Body of pancreas (tissue), 4 donors: Measurements from ENCODE around the gene SLC2A4RG. TPM values are rescaled to one million over a fixed set of nuclear protein-coding genes. Genes with fewer than 3 reads are reported as not detected.

Source experiments
- ATAC-seq: fragments of 150-250 bp; one replicate; pipeline ENCODE4 v1.9.1; 2016
- DNase-seq, 4 donors: peaks; one replicate each; pipeline ENCODE4 v3.0.0-alpha.2; 2019
- H3K27ac ChIP-seq, 4 donors: fragments of 200-600 bp; sonication (generic); 1 replicate in 3 of 4; 2 replicates in 1 of 4; pipeline versions ENCODE4 v1.5.1 to v1.6.1; 2016 to 2019; ENCODE audit warnings: mild to moderate bottlenecking in 1 of 4, mixed read lengths in 1 of 4, moderate library complexity in 1 of 4
- H3K27me3 ChIP-seq, 2 donors: fragments of 200-600 bp; sonication (generic); one replicate each; pipeline ENCODE4 v1.6.0; 2016; ENCODE audit warnings: mild to moderate bottlenecking in 1 of 2
- H3K36me3 ChIP-seq, 2 donors: fragments of 200-600 bp; sonication (generic); replicated peaks in 1 of 2; 2 replicates each; pipeline ENCODE4 v1.5.1; 2016; ENCODE audit warnings: low read depth in 2 of 2; ENCODE audit not compliant: insufficient read depth in 1 of 2
- H3K4me1 ChIP-seq: fragments of 200-600 bp; sonication (generic); one replicate; pipeline ENCODE4 v1.6.0; 2016
- H3K4me3 ChIP-seq, 2 donors: fragments of 200-600 bp; sonication (generic); 1 replicate in 1 of 2; 2 replicates in 1 of 2; pipeline ENCODE4 v1.5.1; 2016 to 2019
- H3K9me3 ChIP-seq, 3 donors: fragments of 200-600 bp; sonication (generic); 1 replicate in 2 of 3; 2 replicates in 1 of 3; pipeline ENCODE4 v1.5.1; 2016
- POLR2A ChIP-seq, 3 donors: fragments of 450-650 bp; IDR thresholded peaks; one replicate each; pipeline ENCODE4 v1.6.1; 2016; ENCODE audit warnings: antibody characterized with exemption in 3 of 3, mild to moderate bottlenecking in 2 of 3
- whole genome bisulfite sequencing, 2 donors: methylation state at CpG; one replicate each; pipeline ENCODE4 v1.1.5; 2017; 5-methylcytosine and 5-hydroxymethylcytosine counted together
- intact Hi-C: fragments of 100-400 bp; cut with DNase I; formaldehyde crosslinking; loops from one replicate; pipeline ENCODE4 v1.15.1; 2023
- total RNA-seq, 2 donors: library from RNA; depleted of rRNA; stranded (reverse); fragments of >200 nt; gene quantifications; one replicate each; pipeline ENCODE4 v1.1.0, GENCODE V29; 2016
- TF ChIP-seq, protein P1 (sequence below), 7 experiments: fragments of 450-650 bp in 4 of 7; fragments of 200-600 bp in 3 of 7; sonication (generic) in 3 of 7; IDR thresholded peaks; one replicate each; pipeline ENCODE4 v1.5.1; 2016 to 2019; ENCODE audit warnings: antibody characterized with exemption in 7 of 7

The SLC2A4RG gene
- total RNA-seq, 2 donors from 2014 or later: 30.9 to 69.5 TPM

GRCh38 chr20:63697868-63698545 is 41.6 kb upstream of the SLC2A4RG start:
- Histone ChIP-seq H3K27ac (no peak overlapping the region), H3K9me3 (no peaks in the 10 kb centered on the region), H3K27me3 (no peaks in the 10 kb centered on the region), H3K4me1 (peaks cover 37% of the 10 kb centered on the region), H3K36me3 (no peaks in the 10 kb centered on the region), H3K4me3 (no peak overlapping the region)
- TF ChIP-seq, protein P1, sequence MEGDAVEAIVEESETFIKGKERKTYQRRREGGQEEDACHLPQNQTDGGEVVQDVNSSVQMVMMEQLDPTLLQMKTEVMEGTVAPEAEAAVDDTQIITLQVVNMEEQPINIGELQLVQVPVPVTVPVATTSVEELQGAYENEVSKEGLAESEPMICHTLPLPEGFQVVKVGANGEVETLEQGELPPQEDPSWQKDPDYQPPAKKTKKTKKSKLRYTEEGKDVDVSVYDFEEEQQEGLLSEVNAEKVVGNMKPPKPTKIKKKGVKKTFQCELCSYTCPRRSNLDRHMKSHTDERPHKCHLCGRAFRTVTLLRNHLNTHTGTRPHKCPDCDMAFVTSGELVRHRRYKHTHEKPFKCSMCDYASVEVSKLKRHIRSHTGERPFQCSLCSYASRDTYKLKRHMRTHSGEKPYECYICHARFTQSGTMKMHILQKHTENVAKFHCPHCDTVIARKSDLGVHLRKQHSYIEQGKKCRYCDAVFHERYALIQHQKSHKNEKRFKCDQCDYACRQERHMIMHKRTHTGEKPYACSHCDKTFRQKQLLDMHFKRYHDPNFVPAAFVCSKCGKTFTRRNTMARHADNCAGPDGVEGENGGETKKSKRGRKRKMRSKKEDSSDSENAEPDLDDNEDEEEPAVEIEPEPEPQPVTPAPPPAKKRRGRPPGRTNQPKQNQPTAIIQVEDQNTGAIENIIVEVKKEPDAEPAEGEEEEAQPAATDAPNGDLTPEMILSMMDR (IDR thresholded peaks at IDR 0.05): no peak
- TF ChIP-seq POLR2A (IDR thresholded peaks at IDR 0.05): no peak
- intact Hi-C loops: no loop called here
- 81 to 89% methylated on average over 35 to 40 of the region's 40 CpGs for WGBS, 2 donors
- ATAC-seq (no peak), DNase-seq (peak in 2 of 4 donors; percentile 5 to 11)

- no peaks in the 10 kb centered on the region for H3K36me3 ChIP-seq
- 67 to 73% methylated on average over 4 to 19 of the region's 19 CpGs for WGBS, 2 donors
- intact Hi-C loops: no loop called here
- ATAC-seq (peak; percentile 41), DNase-seq (peak; percentile 7 to 59 (median 36))
- H3K4me3 ChIP-seq: no peak overlapping the region
- no peaks in the 10 kb centered on the region for H3K27me3 ChIP-seq
- TF ChIP-seq, protein P1 (IDR thresholded peaks at IDR 0.05): no peak
- no peak for TF ChIP-seq POLR2A (IDR thresholded peaks at IDR 0.05)
- H3K4me1 ChIP-seq: peaks cover 37% of the 10 kb centered on the region
- peak overlapping the region in 2 of 4 donors; percentile 54 to 57 for H3K27ac ChIP-seq
- no peaks in the 10 kb centered on the region for H3K9me3 ChIP-seq
Observed at GRCh38 chr20:63698739-63699465, 40.7 kb upstream of the SLC2A4RG start.

GRCh38 chr20:63699466-63700198 is 39.9 kb upstream of the SLC2A4RG start:
- Histone ChIP-seq H3K4me1 (peaks cover 37% of the 10 kb centered on the region), H3K27me3 (no peaks in the 10 kb centered on the region), H3K9me3 (no peaks in the 10 kb centered on the region), H3K4me3 (no peak overlapping the region), H3K27ac (peak overlapping the region in 2 of 4 donors; percentile 54 to 57), H3K36me3 (no peaks in the 10 kb centered on the region)
- intact Hi-C loops: loop anchor here (5.0 kb wide), 1 partner anchor 38 kb away; the partner anchor contains the start of genes LIME1 and SLC2A4RG
- DNase-seq (peak in 1 of 4 donors; percentile 12), ATAC-seq (no peak)
- WGBS, 2 donors: 74 to 81% methylated on average over 7 to 23 of the region's 24 CpGs
- TF ChIP-seq POLR2A (IDR thresholded peaks at IDR 0.05): no peak
- TF ChIP-seq, protein P1 (IDR thresholded peaks at IDR 0.05): no peak

GRCh38 chr20:63700199-63701050 is 39.2 kb upstream of the SLC2A4RG start:
- Histone ChIP-seq H3K36me3 (peaks cover 0 to 3% of the 10 kb centered on the region in 2 donors), H3K27ac (no peak overlapping the region), H3K27me3 (no peaks in the 10 kb centered on the region), H3K9me3 (no peaks in the 10 kb centered on the region), H3K4me1 (peaks cover 37% of the 10 kb centered on the region), H3K4me3 (no peak overlapping the region)
- no peak for ATAC-seq
- intact Hi-C loops: loop anchor here (5.0 kb wide), 1 partner anchor 37 kb away; the partner anchor contains the start of genes LIME1 and SLC2A4RG
- WGBS, 2 donors: 84 to 86% methylated on average over 6 to 43 of the region's 43 CpGs
- TF ChIP-seq, protein P1 (IDR thresholded peaks at IDR 0.05): no peak
- TF ChIP-seq POLR2A (IDR thresholded peaks at IDR 0.05): no peak
- DNase-seq: no peak
